Vagina (tissue), 2 donors: ENCODE results near the gene SIGLEC10.

ENCODE experiments used
- POLR2AphosphoS5 ChIP-seq, 2 donors: sonication (generic); formaldehyde crosslinking; IDR thresholded peaks; one replicate each; pipeline ENCODE4 v1.9.0; 2017; ENCODE audit warnings: antibody characterized with exemption in 2 of 2, mild to moderate bottlenecking in 2 of 2, low read depth in 1 of 2; ENCODE audit not compliant: insufficient read depth in 1 of 2
- TF ChIP-seq, protein P1 (sequence below), 3 experiments: fragments of 450-650 bp in 2 of 3; fragments of 200-600 bp in 1 of 3; sonication (generic) in 1 of 3; IDR thresholded peaks; one replicate each; pipeline ENCODE4 v1.5.1; 2017 to 2019; ENCODE audit warnings: antibody characterized with exemption in 3 of 3, mild to moderate bottlenecking in 2 of 3, moderate library complexity in 2 of 3

GRCh38 chr19:51439021-51439465, 21.6 kb upstream of the SIGLEC10 start:
- TF ChIP-seq POLR2AphosphoS5 (IDR thresholded peaks at IDR 0.05; ENCODE audit: insufficient read depth in 1 of 2, low read depth in 1 of 2) = no peak
- TF ChIP-seq, protein P1, sequence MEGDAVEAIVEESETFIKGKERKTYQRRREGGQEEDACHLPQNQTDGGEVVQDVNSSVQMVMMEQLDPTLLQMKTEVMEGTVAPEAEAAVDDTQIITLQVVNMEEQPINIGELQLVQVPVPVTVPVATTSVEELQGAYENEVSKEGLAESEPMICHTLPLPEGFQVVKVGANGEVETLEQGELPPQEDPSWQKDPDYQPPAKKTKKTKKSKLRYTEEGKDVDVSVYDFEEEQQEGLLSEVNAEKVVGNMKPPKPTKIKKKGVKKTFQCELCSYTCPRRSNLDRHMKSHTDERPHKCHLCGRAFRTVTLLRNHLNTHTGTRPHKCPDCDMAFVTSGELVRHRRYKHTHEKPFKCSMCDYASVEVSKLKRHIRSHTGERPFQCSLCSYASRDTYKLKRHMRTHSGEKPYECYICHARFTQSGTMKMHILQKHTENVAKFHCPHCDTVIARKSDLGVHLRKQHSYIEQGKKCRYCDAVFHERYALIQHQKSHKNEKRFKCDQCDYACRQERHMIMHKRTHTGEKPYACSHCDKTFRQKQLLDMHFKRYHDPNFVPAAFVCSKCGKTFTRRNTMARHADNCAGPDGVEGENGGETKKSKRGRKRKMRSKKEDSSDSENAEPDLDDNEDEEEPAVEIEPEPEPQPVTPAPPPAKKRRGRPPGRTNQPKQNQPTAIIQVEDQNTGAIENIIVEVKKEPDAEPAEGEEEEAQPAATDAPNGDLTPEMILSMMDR (IDR thresholded peaks at IDR 0.05) = no peak
